Measurements from ENCODE around the gene TSEN54. TPM values are rescaled to one million over a fixed set of nuclear protein-coding genes. Genes with fewer than 3 reads are reported as not detected.

The TSEN54 gene
- polyA plus RNA-seq, 1 of the 3 experiments (the other 2 are of a cell fraction): 29.8 TPM

GRCh38 chr17:75550139-75550465, 33.8 kb downstream of the TSEN54 start:
- no peaks in the 10 kb centered on the region for H3K79me2 ChIP-seq (ENCODE audit: insufficient read depth)
- no peak overlapping the region for H3K4me2 ChIP-seq
- H3K9me2 ChIP-seq: no peaks in the 10 kb centered on the region
- H3F3A ChIP-seq (replicated peaks; ENCODE audit: insufficient read depth): no peaks in the 10 kb centered on the region
- H3K4me1 ChIP-seq (ENCODE audit: control insufficient read depth in 1 of 2, insufficient read depth in 2 of 2, low read depth in 1 of 2, low read length in 1 of 2): no peaks in the 10 kb centered on the region; a peak in 1 of 4 replicates
- H3K4me3 ChIP-seq (ENCODE audit: low read depth in 2 of 2, low read length in 1 of 2): no peak overlapping the region
- H3K27me3 ChIP-seq (ENCODE audit: insufficient read depth): no peaks in the 10 kb centered on the region
- H3K27ac ChIP-seq (ENCODE audit: low read depth in 2 of 2, low read length in 1 of 2): no peak overlapping the region
- no peaks in the 10 kb centered on the region for H3K36me3 ChIP-seq (replicated peaks in 1 of 2; ENCODE audit: control insufficient read depth in 1 of 2, insufficient read depth in 2 of 2, low read length in 1 of 2)
- ChIA-PET POLR2A (no interaction called here), CTCF (interaction anchor here (0.9 to 3.2 kb wide), 4 partner anchors 7 to 51 kb away, joined by 3 to 11 read pairs (median 6); partner anchors contain the start of gene TSEN54)
- no peak overlapping the region for H2AFZ ChIP-seq (ENCODE audit: low read depth)
- H3K9ac ChIP-seq: no peak overlapping the region
- WGBS (ENCODE audit: low lambda C conversion rate): 94% methylated on average over 4 of the region's 4 CpGs
- TF ChIP-seq MAX (IDR thresholded peaks at IDR 0.05; ENCODE audit: low read depth): no peak
- TF ChIP-seq NFIC (IDR thresholded peaks at IDR 0.05; ENCODE audit: borderline replicate concordance): no peak
- TF ChIP-seq RCOR1 (IDR thresholded peaks at IDR 0.05; ENCODE audit: low read length): no peak
- no peak for TF ChIP-seq SMC3 (IDR thresholded peaks at IDR 0.05; ENCODE audit: low read depth, low read length)
- no peak for TF ChIP-seq EP300 (IDR thresholded peaks at IDR 0.05; ENCODE audit: borderline replicate concordance in 1 of 2, low read depth in 1 of 2, low read length in 1 of 2)
- no peak for TF ChIP-seq TAF1 (IDR thresholded peaks at IDR 0.05; ENCODE audit: borderline replicate concordance, low read depth, low read length)
- TF ChIP-seq USF1 (IDR thresholded peaks at IDR 0.05; ENCODE audit: borderline replicate concordance, low read depth): no peak
- H4K20me1 ChIP-seq (ENCODE audit: insufficient read depth): no peaks in the 10 kb centered on the region
- H3K9me3 ChIP-seq: no peaks in the 10 kb centered on the region
- DNase-seq: no peak

- Histone ChIP-seq H4K20me1 (ENCODE audit: insufficient read depth) (no peaks in the 10 kb centered on the region), H2AFZ (ENCODE audit: low read depth) (no peak overlapping the region), H3K9me2 (no peaks in the 10 kb centered on the region), H3K9me3 (no peaks in the 10 kb centered on the region), H3K9ac (no peak overlapping the region), H3F3A (replicated peaks; ENCODE audit: insufficient read depth) (no peaks in the 10 kb centered on the region), H3K4me2 (no peak overlapping the region), H3K4me1 (ENCODE audit: control insufficient read depth in 1 of 2, insufficient read depth in 2 of 2, low read depth in 1 of 2, low read length in 1 of 2) (peaks cover 0 to 1% of the 10 kb centered on the region in 2 experiments; a peak in 1 of 4 replicates), H3K4me3 (ENCODE audit: low read depth in 2 of 2, low read length in 1 of 2) (no peak overlapping the region), H3K36me3 (replicated peaks in 1 of 2; ENCODE audit: control insufficient read depth in 1 of 2, insufficient read depth in 2 of 2, low read length in 1 of 2) (no peaks in the 10 kb centered on the region), H3K27me3 (ENCODE audit: insufficient read depth) (no peaks in the 10 kb centered on the region), H3K27ac (ENCODE audit: low read depth in 2 of 2, low read length in 1 of 2) (no peak overlapping the region), H3K79me2 (ENCODE audit: insufficient read depth) (no peaks in the 10 kb centered on the region)
- WGBS (ENCODE audit: low lambda C conversion rate): 85% methylated on average over 7 of the region's 7 CpGs
- no peak for DNase-seq
- ChIA-PET CTCF (interaction anchor here (1.0 to 3.2 kb wide), 3 partner anchors 8 to 82 kb away, joined by 3 to 11 read pairs (median 3); partner anchors contain the start of gene SMIM5), POLR2A (no interaction called here)
- TF ChIP-seq PBX3 (IDR thresholded peaks at IDR 0.05) (no peak), FOXM1 (IDR thresholded peaks at IDR 0.05; ENCODE audit: low read depth) (no peak), EP300 (IDR thresholded peaks at IDR 0.05; ENCODE audit: borderline replicate concordance in 1 of 2, low read depth in 1 of 2, low read length in 1 of 2) (no peak), TEAD4 (IDR thresholded peaks at IDR 0.05; ENCODE audit: borderline replicate concordance, insufficient read depth) (no peak), RCOR1 (IDR thresholded peaks at IDR 0.05; ENCODE audit: low read length) (no peak), NRF1 (IDR thresholded peaks at IDR 0.05; ENCODE audit: low read depth, low read length) (no peak), GABPA (IDR thresholded peaks at IDR 0.05; ENCODE audit: low read depth) (no peak), SMC3 (IDR thresholded peaks at IDR 0.05; ENCODE audit: low read depth, low read length) (no peak), POLR2AphosphoS5 (IDR thresholded peaks at IDR 0.05; ENCODE audit: low read depth, low read length) (no peak), JUND (IDR thresholded peaks at IDR 0.05) (no peak), RXRA (IDR thresholded peaks at IDR 0.05; ENCODE audit: borderline replicate concordance, low read depth) (no peak)
Observed at GRCh38 chr17:75551266-75551665, 34.9 kb downstream of the TSEN54 start.
